Measurements from ENCODE around the gene ANP32A. TPM values are rescaled to one million over a fixed set of nuclear protein-coding genes. Genes with fewer than 3 reads are reported as not detected.

Gene ANP32A
- polyA plus RNA-seq, 1 donor (not counting 4 experiments of a cell fraction or from before 2014, with no cell fraction given): 93.6 TPM

DNA sequence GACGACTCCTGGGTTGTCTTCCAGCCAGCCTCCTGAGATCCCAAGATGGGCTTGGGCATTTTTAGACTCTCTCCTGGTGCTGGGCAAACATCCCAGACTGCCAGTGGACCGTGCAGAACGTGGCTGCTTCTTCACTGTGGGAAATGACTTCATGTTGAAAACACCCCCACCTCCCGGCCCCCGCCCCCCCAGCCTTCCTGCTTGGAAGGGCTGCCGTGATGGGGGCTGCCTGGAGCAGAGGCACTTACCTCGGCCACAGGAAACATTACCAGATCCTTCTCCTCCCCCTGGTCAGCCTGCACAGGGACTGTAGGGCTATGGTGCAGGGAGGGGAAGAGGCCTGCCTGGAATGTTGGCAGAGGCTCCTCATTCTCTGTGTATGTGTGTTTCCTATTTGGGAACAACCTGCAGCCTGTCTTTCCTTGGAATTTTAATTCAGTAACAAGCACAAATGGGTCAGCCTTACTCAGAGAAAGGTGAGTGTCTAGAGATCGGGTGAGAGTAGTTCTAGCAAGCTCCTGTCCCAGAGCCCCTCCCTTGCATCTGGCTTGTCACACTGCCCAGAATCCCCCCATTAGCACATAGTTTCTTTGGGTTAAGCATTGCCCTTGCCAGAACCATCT, 90.8 kb downstream of the ANP32A start:
- H3K4me3 ChIP-seq (ENCODE audit: control insufficient read depth in 2 of 3, extremely low read depth in 1 of 3, insufficient read depth in 2 of 3, low read depth in 1 of 3, low read length in 3 of 3): no peak overlapping the region
- no peaks in the 10 kb centered on the region for H3K79me2 ChIP-seq (ENCODE audit: control insufficient read depth, insufficient read depth, low read length)
- no peaks in the 10 kb centered on the region for H3K4me1 ChIP-seq (ENCODE audit: control insufficient read depth, extremely low read depth, insufficient read depth, low read length)
- dilution Hi-C loops (cut with MboI; ENCODE audit: extremely low pct_ligation_motif_present, low sequenced_read_pairs): no loop called here
- H3K27me3 ChIP-seq (ENCODE audit: control insufficient read depth, extremely low read depth, insufficient read depth, low read length): peaks cover 25% of the 10 kb centered on the region
- H3K4me2 ChIP-seq (ENCODE audit: control insufficient read depth, extremely low read depth, insufficient read depth, low read depth, low read length): no peak overlapping the region
- FAIRE-seq: no peak
- H3K9me3 ChIP-seq (ENCODE audit: control insufficient read depth, low read depth, low read length): no peaks in the 10 kb centered on the region
- H2AFZ ChIP-seq (ENCODE audit: control insufficient read depth, low read length): no peak overlapping the region
- H3K9ac ChIP-seq (ENCODE audit: control insufficient read depth, extremely low read depth, insufficient read depth, low read length): no peak overlapping the region
- H4K20me1 ChIP-seq (ENCODE audit: control insufficient read depth, extremely low read depth, insufficient read depth, low read length): no peaks in the 10 kb centered on the region
- H3K27ac ChIP-seq (ENCODE audit: control insufficient read depth, insufficient read depth, low read length): no peak overlapping the region
- H3K9me1 ChIP-seq (ENCODE audit: control insufficient read depth, extremely low read depth, insufficient read depth, low read length): no peaks in the 10 kb centered on the region
- TF ChIP-seq, protein P1, sequence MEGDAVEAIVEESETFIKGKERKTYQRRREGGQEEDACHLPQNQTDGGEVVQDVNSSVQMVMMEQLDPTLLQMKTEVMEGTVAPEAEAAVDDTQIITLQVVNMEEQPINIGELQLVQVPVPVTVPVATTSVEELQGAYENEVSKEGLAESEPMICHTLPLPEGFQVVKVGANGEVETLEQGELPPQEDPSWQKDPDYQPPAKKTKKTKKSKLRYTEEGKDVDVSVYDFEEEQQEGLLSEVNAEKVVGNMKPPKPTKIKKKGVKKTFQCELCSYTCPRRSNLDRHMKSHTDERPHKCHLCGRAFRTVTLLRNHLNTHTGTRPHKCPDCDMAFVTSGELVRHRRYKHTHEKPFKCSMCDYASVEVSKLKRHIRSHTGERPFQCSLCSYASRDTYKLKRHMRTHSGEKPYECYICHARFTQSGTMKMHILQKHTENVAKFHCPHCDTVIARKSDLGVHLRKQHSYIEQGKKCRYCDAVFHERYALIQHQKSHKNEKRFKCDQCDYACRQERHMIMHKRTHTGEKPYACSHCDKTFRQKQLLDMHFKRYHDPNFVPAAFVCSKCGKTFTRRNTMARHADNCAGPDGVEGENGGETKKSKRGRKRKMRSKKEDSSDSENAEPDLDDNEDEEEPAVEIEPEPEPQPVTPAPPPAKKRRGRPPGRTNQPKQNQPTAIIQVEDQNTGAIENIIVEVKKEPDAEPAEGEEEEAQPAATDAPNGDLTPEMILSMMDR (optimal IDR thresholded peaks at IDR 0.05 in 1 of 3, IDR thresholded peaks at IDR 0.05 in 1 of 3, conservative IDR thresholded peaks at IDR 0.05 in 1 of 3; ENCODE audit: extremely low read depth in 1 of 3, insufficient read depth in 2 of 3, low read length in 3 of 3): no peak
- no peak for TF ChIP-seq EZH2 (IDR thresholded peaks at IDR 0.05; ENCODE audit: low read length)
- DNase-seq (ENCODE audit: low read depth, low spot score): no peak
- H3K36me3 ChIP-seq (ENCODE audit: control insufficient read depth in 2 of 2, extremely low read depth in 1 of 2, insufficient read depth in 2 of 2, low read length in 2 of 2): no peaks in the 10 kb centered on the region

Small RNA genes within 50 kb of the gene (small RNA-seq; reads per million reads assigned to genes)
- 0 reads per million in 3 experiments for gene MIR4312 (ENCODE audit: insufficient read length in 3 of 3, low read depth in 3 of 3, low replicate concordance in 1 of 3)

Other genes starting within 250 kb of the ANP32A start
- 0.13 to 0.32 TPM (median 0.18 TPM) in 3 replicates for gene CORO2B, start 241.9 kb downstream of the ANP32A start, polyA plus RNA-seq
- 3.8 to 6.1 TPM (median 5.3 TPM) in 3 replicates for gene SPESP1, start 109.6 kb upstream of the ANP32A start, polyA plus RNA-seq
- gene NOX5, start 193.8 kb upstream of the ANP32A start, polyA plus RNA-seq: 0.09 to 0.18 TPM (median 0.16 TPM) in 3 replicates